ENCODE results near the gene PCIF1. TPM values are rescaled to one million over a fixed set of nuclear protein-coding genes. Genes with fewer than 3 reads are reported as not detected.

Gene PCIF1
- total RNA-seq, 1 donor = 9.1 TPM

GRCh38 chr20:45997187-45997586 lies 62.7 kb downstream of the PCIF1 start:
- TF ChIP-seq CTCF (IDR thresholded peaks at IDR 0.05; ENCODE audit: insufficient read depth, low read depth, low read length) = no peak
- H3K4me3 ChIP-seq (ENCODE audit: low read depth, low read length) = no peak overlapping the region
- DNase-seq (ENCODE audit: low read depth) = no peak

Other genes with a start within 250 kb of the PCIF1 start
- gene WFDC13, start 232.6 kb upstream of the PCIF1 start, total RNA-seq = not detected in 2 replicates
- gene WFDC10B, start 229.7 kb upstream of the PCIF1 start, total RNA-seq = not detected in 2 replicates
- gene SPINT4, start 212.3 kb upstream of the PCIF1 start, total RNA-seq = not detected in 2 replicates
- 0.43 TPM in 1 of 2 replicates, not detected in the other for gene WFDC3, start 142.8 kb upstream of the PCIF1 start, total RNA-seq
- 9.5 and 12.6 TPM in 2 replicates for gene DNTTIP1, start 142.7 kb upstream of the PCIF1 start, total RNA-seq
- gene UBE2C, start 122.0 kb upstream of the PCIF1 start, total RNA-seq = 13.5 and 26.3 TPM in 2 replicates
- 0.32 and 0.43 TPM in 2 replicates for gene TNNC2, start 107.4 kb upstream of the PCIF1 start, total RNA-seq
- 50.5 and 60.9 TPM in 2 replicates for gene SNX21, start 100.9 kb upstream of the PCIF1 start, total RNA-seq
- gene ACOT8, start 77.3 kb upstream of the PCIF1 start, total RNA-seq = 36.7 and 43.5 TPM in 2 replicates
- gene ZSWIM3, start 77.1 kb upstream of the PCIF1 start, total RNA-seq = 3.2 and 5.6 TPM in 2 replicates
- 8.1 and 9.1 TPM in 2 replicates for gene ZSWIM1, start 53.5 kb upstream of the PCIF1 start, total RNA-seq
- gene SPATA25, start 47.1 kb upstream of the PCIF1 start, total RNA-seq = 0.43 and 1.3 TPM in 2 replicates
- 3.9 and 5.2 TPM in 2 replicates for gene NEURL2, start 43.5 kb upstream of the PCIF1 start, total RNA-seq
- 60.9 and 61.3 TPM in 2 replicates for gene CTSA, start 43.3 kb upstream of the PCIF1 start, total RNA-seq
- gene PLTP, start 22.5 kb upstream of the PCIF1 start, total RNA-seq = 10.4 and 14.8 TPM in 2 replicates
- 17.7 and 19.6 TPM in 2 replicates for gene ZNF335, start 37.5 kb downstream of the PCIF1 start, total RNA-seq
- gene MMP9, start 74.2 kb downstream of the PCIF1 start, total RNA-seq = not detected in 2 replicates
- under 0.01 TPM in 2 replicates for gene SLC12A5, start 94.5 kb downstream of the PCIF1 start, total RNA-seq
- gene NCOA5, start 155.3 kb downstream of the PCIF1 start, total RNA-seq = 15.5 and 18.6 TPM in 2 replicates
- gene CD40, start 183.6 kb downstream of the PCIF1 start, total RNA-seq = 0.43 and 0.97 TPM in 2 replicates